ENCODE data around the gene CRIP1.

Gene CRIP1

GRCh38 chr14:105452963-105453362 is 33.7 kb upstream of the CRIP1 start:
- no peak for DNase-seq

- no peak for DNase-seq
Observed at GRCh38 chr14:105453847-105454246, 32.8 kb upstream of the CRIP1 start.

GRCh38 chr14:105455086-105455640 is 31.5 kb upstream of the CRIP1 start:
- DNase-seq: no peak

- DNase-seq: no peak
Observed at GRCh38 chr14:105455766-105456660, 30.7 kb upstream of the CRIP1 start.

GRCh38 chr14:105456736-105457617 is 29.7 kb upstream of the CRIP1 start:
- DNase-seq: no peak

- no peak for DNase-seq
Observed at GRCh38 chr14:105458010-105458409, 28.7 kb upstream of the CRIP1 start.

GRCh38 chr14:105458571-105458970 is 28.1 kb upstream of the CRIP1 start:
- DNase-seq: no peak

GRCh38 chr14:105460116-105460515 is 26.6 kb upstream of the CRIP1 start:
- no peak for DNase-seq

GRCh38 chr14:105460616-105461015 is 26.1 kb upstream of the CRIP1 start:
- DNase-seq: no peak

GRCh38 chr14:105461903-105462302 is 24.8 kb upstream of the CRIP1 start:
- no peak for DNase-seq

- DNase-seq: no peak
Observed at GRCh38 chr14:105464501-105464900, 22.2 kb upstream of the CRIP1 start.

GRCh38 chr14:105465209-105466031 is 21.3 kb upstream of the CRIP1 start:
- DNase-seq: peak; percentile 59

- DNase-seq: no peak
Observed at GRCh38 chr14:105466531-105467248, 20.0 kb upstream of the CRIP1 start.

- DNase-seq: no peak
Observed at GRCh38 chr14:105467249-105467941, 19.3 kb upstream of the CRIP1 start.

- no peak for DNase-seq
Observed at GRCh38 chr14:105467942-105468471, 18.7 kb upstream of the CRIP1 start.

GRCh38 chr14:105468621-105469241 is 18.0 kb upstream of the CRIP1 start:
- no peak for DNase-seq

GRCh38 chr14:105469456-105470349 is 17.0 kb upstream of the CRIP1 start:
- DNase-seq: peak; percentile 38

GRCh38 chr14:105470350-105471296 is 16.1 kb upstream of the CRIP1 start:
- peak; percentile 47 for DNase-seq

Measured in right hindlimb (tissue), 1 donor.